IPS DF 19.7 (cell line): ENCODE results near the gene ABHD16B.
"Not testable (repeated sequence)": the region's sequence is repeated elsewhere in the genome, so short reads cannot be mapped to it uniquely, and the experiment has no call there.

Source experiments
- DNase-seq: peaks from one replicate; pipeline ENCODE4 v3.0.0-alpha.2; 2013; ENCODE audit warnings: low read depth, low spot score

The ABHD16B gene

DNA sequence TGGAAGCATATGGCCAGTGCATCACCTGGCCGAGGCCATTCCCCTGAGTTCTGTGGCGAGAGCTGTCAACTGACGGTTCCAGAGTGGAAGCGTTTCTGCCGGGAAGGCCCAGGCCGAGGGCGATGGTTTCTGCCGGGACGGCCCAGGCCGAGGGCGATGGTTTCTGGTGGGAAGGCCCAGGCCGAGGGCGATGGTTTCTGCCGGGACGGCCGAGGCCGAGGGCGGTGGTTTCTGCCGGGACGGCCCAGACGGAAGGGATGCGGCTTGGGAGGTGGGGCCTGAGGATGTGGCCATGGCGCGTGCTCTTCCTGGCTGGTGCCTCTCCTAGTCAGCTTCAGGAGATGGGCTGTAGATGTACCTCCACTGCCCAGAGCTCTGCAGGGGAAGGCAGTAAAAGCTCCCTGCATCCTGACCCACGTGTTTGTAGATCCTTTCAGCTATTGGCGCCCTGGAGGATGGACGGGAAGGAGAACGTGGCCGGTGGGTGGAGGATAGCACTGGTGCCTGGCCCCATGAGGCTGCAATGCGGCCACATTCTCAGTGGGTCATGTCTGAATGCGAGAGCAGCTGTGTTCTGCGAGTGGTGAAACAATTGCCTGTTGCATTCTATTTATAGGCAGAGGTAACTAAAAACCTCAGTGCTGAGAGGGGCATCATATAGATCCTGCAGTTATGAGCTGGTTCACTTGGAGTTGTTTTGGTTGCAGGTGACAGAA, 16.6 kb downstream of the ABHD16B start:
- DNase-seq: no peak

DNA sequence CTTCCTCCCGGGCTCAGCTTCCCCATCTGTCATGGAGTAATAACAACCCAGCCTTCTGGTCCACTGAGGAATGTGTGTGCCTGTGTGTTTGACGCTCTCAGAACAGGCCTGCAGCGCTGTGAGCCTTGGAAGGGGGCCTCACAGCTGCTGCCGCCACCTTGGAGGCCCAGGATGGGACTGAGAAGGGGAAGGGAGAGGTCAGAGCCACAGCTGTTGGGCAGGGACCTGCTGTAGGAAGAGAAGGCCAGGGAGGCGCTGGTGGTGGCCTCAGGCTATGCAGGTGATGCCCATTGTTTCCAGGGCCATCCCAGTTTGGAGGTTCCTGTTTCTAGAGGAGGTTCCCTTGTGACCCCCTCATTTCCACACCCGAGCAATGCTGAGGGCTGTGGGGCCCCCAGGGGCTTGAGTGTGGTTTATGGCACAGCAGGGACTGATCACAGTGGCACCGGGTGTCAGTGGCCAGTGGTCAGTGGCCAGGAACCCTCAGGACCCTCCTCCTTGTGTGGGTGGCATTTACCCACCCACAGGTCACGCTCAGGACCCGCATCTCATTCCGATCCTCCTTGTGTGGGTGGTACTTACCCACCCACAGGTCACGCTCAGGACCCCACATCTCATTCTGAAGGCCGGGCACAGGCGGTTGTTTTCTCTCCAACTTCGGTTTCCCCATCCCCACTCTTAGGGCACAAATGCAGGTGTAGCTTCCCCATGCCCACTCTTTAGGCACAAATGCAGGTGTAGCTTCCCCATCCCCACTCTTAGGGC, 17.8 kb downstream of the ABHD16B start:
- DNase-seq: no peak

DNA sequence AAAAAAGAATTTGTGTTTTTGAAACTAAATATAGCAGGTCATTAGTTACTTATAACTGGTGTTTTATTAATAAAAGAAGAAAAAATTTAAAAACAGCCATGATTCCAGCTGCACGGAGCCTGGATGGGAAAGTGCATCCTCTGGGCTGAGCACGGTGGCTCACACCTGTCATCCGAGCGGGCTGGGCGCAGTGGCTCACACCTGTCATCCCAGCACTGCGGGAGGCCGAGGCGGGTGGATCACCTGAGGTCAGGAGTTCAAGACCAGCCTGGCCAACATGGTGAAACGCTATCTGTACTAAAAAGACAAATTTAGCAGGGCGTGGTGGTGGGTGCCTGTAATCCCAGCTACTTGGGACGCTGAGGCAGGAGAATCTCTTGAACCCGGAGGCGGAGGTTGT, 19.6 kb downstream of the ABHD16B start:
- DNase-seq: not testable (repeated sequence)

DNA sequence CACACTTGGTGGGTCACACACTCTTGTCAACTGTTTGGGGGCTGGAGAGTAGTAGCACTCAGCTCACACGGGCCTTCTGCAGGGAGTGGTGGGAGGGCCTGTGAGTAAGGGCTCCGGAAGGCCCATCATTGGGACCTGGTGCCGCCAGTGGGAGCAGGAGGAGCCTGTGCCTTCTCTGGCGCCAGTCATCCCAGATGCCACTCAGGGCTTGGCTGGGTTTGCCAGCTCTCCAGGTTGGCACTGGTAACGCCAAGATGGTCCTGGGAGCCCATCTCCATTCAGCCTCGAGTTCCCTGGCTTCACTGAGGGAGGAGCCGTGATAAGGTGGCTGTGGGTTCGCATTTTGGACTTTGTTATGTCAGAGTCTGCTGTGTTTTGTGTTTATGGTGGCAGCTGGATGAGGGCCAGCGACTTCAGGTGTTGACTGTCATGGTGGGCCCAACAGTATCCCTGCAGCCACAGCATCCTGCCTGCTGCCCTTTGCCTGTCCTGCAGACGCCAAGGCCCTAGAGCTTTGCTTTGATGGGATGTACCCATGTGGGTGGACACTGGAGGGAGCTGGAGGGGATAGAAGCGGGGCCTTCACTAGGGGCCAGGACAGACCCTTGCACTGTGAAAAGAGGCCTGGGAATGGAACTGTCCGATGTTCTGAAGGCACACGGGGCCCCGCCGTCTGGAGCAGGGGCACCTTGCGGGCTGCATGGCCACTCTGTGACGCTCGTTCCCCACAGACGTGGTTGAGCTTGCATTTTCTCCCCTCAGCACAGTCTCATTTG, 20.3 kb downstream of the ABHD16B start:
- DNase-seq: no peak

DNA sequence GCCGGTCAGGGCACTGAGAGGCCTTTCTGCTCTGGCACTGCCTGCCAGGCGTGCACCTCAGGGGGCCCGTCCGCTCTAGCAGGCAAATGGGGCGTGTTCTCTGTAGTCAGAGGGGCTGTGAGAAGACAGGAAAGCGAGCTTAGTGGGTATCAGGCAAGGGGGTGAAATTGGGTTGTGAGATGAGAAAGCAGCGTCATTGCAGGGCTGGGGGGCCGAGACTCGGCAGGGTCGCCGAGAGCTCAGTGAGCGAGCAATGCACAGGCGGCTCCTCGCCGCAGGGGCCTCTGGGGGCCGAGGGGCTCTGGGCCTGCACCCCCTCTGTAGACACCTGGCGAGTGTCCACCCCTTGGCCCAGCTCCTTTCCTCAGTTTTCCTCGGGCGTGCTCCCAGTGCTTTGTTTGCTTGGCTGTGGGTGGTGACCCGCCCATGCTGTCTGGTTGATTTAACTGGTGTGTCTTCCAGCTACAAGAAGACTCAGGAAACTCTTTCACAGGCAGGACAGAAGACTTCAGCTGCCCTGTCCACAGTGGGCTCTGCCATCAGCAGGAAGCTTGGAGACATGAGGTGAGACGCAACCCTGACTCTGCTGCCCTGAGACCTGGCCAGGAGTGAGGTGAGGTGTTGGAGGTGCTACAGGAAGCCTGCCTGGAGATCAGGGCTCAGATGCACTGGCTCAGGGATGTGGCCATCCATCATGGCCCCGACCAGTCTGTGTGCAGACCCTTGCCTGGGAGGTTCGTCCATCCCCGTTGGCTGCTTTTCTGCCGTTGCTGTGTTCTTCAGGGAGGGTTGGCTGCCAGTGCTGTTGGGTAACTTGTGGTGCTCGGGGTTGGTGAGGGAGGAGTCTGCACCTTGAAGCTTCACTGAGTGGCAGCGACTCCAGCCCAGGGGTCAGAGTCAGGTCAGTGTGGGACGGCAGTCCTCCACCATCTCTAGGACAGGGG, 21.2 kb downstream of the ABHD16B start:
- DNase-seq: no peak

DNA sequence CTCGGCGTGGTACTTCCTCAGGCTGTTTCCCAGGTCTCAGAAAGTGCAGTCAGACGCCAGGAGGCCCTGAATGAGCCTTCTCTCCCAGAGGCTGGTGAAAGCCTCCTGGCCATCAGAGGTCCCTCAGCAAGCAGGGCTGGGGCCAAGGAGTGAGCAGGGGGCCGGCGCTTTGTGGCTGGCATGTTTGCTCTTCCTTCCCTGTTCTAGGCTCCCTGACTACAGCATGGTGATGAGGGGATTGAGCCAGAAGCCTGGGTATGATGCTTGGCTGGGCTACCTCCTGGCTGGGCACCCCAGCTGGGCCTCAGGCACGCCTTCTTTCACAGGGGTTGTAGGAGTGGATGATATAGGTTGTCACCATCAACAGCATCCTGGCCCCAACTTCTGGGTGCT, 21.9 kb downstream of the ABHD16B start:
- no peak for DNase-seq

DNA sequence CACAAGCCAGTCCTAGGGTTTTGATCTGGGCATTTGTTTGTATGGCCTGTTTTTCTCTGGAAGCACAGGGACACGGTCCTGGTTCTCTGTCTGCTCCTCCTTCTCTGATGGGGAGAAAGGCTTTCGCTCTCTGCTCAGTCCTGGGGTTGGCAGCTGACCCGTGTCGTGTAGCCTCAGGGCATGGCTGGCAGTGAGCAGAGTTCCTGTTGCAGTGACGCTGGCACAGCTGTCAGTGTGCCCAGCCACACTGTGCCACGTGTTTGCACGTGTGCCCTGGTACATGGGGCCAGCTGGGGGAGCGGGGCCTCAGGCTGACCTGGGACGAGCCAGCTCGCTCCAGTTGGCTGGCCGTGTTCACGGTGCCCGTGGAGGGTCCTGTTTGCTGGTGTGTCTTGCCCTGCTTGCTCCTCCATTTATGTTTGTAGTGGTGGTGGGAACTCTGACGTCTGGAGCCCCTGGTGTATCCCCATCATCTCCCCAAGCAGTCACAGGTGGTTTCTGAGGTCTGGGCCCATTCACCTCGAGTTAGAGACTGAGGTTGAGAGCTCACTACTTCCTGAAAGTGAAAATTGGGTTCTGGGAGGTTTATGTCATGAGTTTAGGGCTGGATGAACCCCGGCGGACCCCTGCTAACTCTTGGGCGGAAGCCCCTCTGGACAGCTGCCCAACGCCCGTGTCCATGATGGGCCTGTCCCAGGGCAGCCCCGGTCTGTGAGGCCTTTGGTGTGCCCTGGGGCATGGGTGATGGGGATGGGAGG, 23.4 kb downstream of the ABHD16B start:
- no peak for DNase-seq

DNA sequence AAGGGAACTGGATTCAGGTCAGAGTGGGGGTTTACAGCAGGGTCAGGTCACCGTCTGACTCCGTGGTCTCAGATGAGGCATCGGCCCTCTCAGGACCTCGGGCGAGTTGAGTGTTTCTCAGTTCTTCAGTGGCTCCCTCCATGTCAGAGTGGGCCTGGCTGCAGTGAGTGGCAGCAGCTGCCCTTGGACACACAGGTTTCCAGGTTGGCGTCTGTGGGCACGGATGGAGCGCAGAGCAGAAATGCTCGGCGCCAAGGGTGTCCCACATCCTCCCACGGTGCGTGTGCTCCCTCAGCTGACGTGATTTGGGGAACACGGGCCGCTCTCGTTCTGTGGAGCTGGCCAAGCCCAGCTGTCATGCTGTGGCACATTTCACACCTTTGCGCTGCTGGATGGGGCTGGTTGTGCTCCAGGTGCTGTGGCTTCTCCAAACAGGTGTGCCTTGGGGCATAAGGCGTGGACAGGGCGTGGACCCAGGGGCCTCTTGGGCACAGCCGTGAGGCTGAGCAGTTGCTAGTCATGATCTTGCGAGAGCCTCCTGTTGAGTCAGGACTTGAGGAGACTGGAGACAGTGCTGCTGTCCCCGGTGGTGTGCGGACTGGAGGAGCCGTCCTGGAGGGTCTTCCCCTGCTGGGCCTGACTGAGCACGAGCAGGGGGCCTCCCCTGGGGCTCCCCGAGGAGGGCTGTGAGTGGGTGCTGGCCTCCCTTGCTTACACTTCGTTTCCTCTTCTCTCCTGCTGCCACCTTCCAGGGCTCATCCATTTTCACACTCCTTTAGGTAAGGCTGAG, 24.2 kb downstream of the ABHD16B start:
- DNase-seq: no peak

DNA sequence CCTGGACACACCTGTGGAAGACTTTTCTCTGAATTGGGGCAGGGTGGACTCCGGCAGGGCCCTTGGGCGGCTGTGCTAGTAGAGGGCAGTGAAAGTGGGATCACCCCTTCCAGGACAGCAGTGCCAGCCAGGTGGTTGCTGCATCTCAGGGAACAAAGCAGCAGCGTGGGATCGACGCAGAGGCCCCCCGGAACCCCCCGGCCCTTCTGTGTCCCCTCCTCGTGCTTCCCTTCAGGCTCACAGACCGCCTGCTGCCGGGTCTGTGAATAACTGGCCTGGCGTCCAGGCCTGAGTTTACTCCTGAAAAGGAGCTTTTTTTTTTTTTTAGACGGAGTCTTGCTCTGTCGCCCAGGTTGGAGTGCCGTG, 24.7 kb downstream of the ABHD16B start:
- no peak for DNase-seq

DNA sequence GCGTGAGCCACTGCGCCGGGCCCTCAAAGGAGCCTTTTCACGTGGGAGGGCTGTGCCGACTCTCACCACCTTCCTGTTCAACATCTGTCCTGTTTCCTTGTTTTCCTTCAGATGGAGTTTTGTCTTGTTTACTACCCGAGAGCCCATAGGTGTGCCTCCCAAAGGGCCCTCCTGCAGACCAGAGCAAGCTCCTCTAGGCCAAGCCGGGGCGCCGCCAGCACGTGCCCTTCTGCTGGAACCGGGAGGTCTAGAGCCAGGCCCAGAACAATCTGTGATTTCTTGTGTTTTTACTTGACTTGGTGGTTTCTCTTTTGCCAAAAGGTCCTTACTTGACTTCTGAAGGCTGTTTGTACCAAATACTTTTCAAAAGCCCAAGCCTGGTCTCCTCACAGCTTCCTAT, 25.6 kb downstream of the ABHD16B start:
- no peak for DNase-seq

DNA sequence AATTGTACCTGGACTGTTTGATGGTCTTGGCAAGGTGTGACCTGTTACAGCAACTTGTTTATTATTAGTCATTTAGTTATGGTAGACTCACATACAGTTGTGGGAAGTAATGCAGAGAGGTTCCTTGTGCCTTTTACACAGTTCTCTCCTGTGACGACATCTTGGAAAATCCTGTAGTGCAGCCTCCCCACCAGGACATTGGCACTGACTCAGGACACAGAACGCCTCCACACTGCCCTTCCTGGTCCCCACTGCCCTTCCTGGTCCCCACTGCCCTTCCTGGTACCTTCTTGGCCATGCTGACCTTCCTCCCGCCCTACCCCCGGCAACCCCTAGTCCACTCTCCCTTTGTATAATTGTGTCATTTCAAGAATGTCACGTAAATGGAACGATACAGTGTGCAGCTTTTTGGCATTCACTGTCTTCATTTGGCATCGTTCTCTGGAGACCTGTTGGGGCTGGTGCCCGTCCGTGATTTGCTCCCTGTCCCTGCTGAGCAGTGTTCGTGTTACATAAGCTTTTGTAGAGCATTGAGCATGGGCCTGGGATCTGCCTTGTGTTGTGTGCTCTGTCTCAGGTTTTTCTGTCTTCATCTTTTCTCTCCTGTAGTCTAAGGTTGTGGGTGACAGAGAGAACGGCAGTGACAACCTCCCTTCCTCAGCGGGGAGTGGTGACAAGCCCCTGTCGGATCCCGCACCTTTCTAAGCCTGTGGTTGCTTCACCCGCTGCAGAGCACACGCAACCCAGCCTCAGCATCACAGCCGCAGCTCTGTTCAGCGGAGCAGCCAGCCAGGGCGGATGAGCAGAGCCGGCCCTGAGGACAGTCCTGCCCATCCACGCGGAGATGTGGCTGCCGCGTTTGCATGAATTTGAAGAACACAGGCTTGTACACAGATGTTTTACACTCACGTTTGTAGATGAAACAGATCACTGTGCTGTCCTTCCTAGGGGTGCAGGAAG, 28.2 kb downstream of the ABHD16B start:
- no peak for DNase-seq

DNA sequence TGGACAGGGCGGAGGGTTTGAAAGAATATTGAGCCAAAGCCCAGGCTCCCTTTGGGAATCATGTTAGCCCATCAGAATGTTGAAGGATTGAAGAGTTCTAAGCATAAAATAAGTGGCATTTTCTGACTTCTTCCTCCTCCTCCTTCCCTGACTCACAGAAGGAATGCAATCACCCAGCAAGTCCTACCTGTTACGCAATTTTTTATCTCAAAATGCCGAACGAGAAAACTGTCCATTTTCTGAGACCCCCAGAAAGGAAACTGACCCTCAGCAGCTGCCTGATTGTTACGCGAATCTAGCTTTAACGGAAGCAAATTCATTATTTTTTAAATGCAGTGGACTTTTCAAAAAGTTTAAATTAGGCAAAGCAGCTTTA, 28.9 kb downstream of the ABHD16B start:
- no peak for DNase-seq

DNA sequence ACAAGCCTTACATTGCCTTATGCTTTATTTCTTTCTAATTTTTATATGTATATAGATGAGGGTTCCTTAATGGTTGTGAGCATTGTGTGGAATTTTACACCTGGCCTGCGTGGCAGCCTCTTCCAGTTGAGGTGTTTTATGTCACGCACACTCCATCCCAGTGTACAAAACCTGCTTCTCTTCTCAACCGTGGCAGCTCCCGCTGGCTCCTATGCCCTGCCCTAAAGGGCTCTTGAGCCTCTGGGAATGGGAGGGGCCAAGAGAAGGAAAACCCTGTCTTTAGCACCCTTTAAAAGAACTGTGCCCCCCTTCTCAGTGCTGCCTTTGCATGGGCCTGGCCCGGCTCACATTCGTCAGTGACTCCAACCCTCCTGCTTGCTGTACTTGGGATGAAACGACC, 29.3 kb downstream of the ABHD16B start:
- no peak for DNase-seq

DNA sequence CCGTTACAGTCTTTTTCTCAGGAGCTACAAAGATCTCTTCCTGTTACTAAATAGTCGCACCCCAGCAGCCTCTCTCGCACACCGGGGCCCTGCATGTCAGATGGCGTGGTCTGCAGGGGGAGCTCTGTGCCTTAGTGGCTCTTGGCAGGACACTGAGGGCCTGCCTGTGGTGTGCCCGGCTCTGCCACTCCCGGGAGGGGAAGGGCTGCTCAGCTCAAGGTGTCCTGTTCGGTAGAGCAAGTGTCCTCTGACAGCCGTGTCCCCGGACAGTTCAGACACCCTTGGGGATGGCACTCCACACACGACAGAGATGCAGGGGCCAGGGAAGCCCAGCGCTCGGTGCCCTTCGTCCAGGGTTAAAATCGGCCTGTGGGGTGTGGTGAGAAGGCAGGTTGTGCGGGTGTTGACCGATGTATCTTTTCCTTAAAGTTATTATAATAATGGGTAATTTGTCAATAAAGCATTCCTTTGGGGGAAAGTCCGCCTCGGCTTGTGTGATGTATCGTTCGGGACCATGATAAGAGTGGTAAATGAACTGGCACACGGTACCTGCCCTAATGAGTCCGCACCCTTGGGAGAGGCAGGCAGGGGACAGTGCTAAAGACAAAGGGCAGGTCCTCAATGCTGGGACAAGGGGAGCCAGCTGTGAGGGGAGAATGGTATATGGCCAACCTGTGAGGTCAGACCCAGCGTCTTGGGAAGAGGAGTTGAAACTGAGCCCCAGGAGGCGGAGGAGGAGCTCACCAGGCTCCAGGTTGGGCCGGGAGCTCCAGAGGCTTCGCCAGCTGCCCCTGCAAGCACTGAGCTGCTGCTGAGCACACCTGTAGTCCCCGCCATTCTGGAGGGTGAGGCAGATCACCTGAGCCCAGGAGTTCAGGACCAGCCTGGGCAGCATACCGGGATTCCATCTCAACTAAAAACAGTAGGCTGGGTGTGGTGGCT, 30.0 kb downstream of the ABHD16B start:
- DNase-seq: no peak

DNA sequence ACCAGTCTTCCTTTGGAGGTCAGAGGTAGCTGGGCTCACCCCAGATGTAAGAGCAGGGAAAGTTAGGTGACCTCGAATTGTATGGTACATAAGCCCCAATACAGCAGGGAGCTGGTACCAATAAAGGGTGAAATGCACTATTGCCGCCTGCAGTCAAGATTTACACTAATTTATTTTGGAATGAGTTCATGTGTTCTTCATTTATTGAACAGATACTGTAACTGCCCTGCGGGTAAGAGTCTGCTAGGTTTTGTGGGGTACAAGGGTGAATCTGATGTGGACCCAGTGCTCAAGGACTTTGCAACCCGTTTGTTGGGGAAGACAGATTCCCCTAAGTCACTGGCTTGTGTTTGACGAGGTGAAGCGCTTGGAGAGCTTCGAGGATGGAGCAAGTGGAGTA, 31.1 kb downstream of the ABHD16B start:
- DNase-seq: no peak

DNA sequence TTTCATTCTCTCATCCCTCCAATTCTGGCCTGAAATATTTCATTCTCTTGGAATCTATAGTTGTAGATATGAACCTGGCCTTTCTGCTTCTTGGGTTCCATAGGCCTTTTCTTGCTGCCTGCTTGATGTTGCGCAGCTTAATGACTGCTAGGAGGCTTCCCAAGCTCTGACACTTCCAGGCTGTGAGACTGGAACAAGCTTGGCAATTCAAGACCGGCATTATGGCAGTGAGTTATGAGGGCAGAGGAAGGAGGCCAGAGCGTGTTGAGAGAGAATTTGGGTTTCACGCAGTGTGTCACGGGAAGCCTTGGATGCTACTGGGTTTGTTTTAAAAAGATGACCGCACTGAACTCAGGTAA, 32.7 kb downstream of the ABHD16B start:
- DNase-seq: no peak

DNA sequence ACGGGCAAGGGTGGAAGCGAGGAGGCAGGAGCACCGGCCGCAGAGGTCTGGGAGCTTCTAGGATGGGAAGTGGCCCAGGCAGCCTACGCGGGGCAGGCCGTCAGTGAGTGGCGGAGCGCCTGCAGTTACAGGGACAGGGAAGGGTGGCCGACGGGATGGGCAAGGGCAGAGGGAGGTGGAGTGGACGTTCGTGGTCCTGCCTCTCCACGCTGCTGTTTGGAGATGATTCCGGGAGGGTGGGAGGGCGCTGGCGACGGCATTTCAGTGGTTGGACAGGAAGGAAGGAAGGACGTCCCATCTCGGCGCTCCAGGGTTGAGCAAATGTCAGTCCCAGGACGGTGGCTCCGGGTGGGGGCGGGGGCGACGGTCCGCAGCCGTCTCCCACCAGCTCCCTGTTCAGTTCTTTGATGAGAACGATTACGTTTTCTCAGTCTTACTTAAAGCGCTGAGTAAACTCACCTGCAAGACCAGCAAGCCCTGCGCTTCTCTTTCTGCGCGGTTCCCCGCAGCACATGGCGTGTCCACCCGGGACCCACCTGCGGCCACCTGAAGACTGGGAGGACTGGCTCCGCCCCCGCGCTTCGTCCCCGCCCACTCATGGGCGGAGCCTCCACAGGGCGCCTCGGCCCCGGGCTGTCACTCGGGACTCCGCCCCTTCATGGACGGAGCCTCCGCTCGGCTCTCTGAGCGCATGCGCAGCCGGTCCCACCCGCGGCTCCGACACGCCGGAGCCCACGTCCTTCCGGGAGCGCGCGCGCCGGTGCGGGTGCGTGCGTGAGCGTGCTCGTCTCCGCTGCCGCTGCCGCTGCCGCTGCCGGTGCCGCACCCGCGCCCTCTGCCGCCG, 33.3 kb downstream of the ABHD16B start, which contains the start of gene DNAJC5:
DNAJC5 (plus strand) TSS at position 769 of the 844 bp plus-strand sequence. CDS start 33,220 bp downstream, outside the sequence.
- no peak for DNase-seq
